CD4-positive, alpha-beta T cell treated with Interleukin-15 for 4 hours (primary cell): ENCODE results near the gene MAST3.
"Not testable (repeated sequence)": the region's sequence is repeated elsewhere in the genome, so short reads cannot be mapped to it uniquely, and the experiment has no call there.

Source experiments
- DNase-seq: peaks from one replicate; pipeline ENCODE4 v3.0.0-alpha.2; 2020; ENCODE audit warnings: low spot score

The MAST3 gene

GRCh38 chr19:18086590-18087138 is 10.9 kb upstream of the MAST3 start, which contains the start of gene IL12RB1:
IL12RB1 (minus strand) TSS chr19:18086934; CDS start chr19:18086823, 111 bp downstream.
- peak; percentile 67 for DNase-seq

DNA sequence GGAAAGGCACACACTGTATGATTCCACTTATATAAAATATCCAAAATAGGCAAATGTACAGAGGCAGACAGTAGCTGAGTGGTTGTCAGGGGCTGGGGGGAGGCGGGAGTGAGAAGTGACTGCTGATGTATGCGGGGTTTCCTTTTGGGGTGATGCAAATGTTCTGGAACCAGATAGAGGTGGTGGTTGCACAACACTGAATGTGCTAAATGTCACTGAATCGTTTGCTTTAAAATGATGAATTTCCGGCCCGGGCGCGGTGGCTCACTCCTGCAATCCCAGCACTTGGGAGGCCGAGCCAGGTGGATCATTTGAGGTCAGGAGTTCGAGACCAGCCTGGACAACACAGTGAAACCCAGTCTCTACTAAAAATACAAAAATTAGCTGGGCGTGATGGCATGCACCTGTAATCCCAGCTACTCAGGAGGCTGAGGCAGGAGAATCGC is 8.5 kb upstream of the MAST3 start:
- peak; percentile 67 for DNase-seq

- DNase-seq: no peak
These were observed 7.9 kb upstream of the MAST3 start for GRCh38 chr19:18089726-18090125.

- DNase-seq: no peak
These were observed 6.9 kb upstream of the MAST3 start for GRCh38 chr19:18090545-18091216.

DNA sequence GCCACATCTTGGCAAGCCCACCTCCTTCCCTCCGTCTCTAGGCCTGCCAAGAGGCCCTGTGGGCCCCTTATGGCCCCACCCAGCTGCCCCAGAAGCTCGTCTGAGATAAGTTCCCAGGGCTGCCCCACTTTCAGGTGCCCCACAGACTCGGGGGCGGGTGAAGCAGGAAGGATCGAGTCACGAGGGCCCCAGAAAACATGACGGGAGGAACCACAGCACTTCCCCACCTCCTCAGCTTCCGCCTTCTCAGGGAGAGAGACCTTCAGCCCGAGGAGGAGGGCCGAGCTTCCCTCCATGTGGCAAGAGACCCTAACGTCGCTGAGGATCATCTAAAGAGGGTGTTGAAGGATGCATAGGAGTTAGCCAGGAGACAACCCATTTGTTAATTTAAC is 6.4 kb upstream of the MAST3 start:
- DNase-seq: peak; percentile 80

DNA sequence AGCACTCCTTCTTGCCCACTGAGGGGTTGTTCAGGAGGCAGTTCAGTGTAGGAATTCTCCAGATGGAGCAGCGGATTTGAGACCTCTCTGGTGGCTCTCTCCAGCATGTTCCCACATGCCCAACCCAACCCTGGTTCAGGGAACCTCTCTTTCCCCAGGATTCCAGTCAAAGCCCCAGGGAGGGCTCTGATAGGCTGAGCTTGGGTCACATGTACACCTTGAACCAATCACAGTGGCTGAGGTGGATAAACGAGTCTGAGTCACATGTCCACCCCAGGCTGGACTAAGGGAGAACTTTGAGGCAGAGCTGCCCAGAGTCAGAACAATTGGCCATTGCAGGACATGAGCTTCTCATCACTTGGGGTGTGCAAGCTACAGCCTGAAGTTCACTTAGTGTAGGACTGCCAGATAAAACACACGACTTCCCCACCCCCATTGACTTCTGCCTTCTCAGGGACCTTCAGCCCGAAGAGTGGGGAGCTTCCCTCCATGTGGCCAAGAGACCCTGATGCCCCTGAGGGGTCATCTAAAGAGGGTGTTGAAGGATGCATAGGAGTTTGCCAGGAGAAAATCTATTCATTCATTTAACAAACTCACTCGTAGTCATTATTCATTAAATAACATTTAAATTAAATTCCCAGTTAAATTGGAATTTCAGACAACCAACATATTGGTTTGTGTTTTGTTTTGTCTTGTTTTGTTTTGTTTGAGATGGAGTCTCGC is 4.0 kb upstream of the MAST3 start:
- DNase-seq: no peak

GRCh38 chr19:18096258-18096657 is 1.3 kb upstream of the MAST3 start:
- DNase-seq: no peak

DNA sequence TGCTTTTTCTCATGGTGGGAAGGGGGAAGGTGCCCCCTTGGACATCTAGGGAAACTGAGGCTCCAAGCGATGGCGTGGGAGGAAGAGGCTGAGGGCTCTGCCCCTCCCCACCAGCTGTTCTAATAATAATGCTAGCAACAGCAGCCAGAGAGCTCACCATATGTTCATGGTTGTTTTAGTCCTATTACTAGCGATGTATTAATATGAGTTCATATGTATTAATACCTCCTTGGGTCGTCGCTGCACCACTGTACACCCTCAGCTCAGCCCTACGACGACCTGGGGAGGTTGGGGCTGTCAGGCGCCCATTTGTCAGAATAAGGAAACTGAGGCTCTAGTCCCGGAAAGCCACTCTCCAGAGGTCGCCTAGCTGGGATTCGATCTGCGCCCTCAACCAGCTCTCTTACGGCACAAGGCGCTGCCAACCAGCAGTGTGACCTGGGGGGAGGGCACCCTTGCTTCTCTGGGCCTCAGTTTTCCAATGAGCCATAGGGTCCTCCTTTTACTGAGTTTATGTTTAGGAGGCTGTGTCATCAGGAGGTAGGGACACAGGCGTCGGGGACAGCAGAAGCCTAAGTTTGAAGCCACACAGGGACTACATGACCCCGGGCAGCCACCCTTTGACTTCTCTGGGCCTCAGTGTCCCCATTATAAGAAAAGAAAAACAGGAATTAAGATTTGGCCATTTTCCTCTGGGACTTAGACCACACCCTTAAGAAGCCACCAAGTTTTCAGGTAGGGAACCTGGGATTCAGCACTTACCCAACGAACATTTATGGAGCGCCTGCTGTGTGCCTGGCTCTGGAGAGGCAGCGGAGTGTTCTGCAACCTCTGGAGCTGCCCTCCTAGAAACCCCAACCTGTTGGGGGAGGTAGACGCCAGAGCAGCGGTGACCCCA is 664 bp downstream of the MAST3 start:
- DNase-seq: no peak

DNA sequence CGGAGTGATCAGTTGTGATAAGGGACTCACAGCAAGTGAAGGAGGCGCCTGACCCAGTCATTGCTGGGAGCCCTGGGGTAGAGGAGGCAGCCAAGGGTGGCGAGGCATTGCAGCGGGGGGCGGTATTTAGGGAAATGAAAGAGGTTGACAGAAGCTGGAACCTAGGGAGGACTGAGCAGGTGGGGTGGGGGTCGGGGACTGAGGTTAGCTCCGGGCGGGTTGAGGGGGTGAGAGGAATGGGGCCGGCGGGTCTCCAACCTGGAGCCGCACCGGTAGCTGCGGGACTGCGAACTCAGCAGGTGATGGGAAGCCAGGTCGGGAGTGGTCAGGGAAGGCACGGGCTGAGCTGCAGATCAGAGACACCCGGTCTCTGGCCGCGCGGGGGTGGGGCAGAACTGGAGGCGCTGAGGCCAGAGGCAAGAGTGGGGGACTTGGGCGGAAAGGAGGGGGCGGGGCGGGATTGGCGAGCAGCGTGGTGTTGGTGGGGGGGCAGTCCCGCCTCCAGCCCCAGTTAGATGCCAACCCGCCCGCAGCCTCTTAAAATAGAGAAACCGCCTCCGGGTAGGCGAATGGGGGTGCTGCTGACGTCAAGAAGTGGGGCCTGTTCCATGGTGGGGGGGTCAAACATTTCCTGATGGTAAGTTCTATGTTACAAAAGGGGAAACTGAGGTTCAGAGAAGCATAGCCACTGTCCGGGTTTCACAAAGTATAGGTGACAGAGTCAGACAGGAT is 1.5 kb downstream of the MAST3 start:
- no peak for DNase-seq

GRCh38 chr19:18099623-18099995 is 2.0 kb downstream of the MAST3 start:
- DNase-seq: no peak

DNA sequence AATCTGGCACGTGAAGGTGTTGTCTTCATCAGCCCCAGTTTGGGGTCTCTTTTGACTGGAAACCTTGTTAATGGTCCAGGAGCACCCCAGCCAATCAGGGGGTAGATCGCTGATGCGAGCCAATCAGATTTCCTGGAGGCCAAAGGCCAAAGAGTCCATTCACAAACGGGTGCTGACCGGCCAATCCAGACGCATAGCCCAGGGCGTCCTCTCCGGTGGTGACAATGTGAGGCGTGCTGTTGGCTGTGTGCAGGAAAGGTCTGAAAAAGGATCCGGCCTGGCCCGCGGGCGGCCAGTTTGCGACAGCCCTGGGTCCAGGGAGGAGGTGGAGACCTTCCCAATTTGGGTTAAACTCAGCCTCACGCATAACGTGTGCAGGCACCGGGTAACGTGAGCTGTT is 3.1 kb downstream of the MAST3 start:
- DNase-seq: no peak

DNA sequence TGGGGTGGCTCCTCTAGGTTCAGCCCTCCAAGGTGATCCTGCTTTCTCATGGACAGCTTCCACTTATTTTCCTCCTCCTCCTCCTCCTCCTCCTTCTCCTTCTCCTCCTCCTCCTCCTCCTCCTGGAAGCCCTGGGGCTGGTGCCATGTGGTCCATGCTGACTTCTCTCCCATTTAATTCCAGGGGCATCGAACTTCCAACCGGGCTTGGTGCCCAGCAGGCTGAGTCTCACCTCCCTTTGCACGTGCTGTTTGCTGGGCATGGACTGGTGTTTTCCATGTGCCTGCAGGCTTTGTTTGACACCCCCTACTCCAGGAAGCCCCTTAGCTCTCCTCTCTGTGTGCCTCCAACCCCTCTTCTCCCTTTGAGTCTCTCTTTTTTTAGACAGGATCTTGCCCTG is 3.7 kb downstream of the MAST3 start:
- DNase-seq: no peak

DNA sequence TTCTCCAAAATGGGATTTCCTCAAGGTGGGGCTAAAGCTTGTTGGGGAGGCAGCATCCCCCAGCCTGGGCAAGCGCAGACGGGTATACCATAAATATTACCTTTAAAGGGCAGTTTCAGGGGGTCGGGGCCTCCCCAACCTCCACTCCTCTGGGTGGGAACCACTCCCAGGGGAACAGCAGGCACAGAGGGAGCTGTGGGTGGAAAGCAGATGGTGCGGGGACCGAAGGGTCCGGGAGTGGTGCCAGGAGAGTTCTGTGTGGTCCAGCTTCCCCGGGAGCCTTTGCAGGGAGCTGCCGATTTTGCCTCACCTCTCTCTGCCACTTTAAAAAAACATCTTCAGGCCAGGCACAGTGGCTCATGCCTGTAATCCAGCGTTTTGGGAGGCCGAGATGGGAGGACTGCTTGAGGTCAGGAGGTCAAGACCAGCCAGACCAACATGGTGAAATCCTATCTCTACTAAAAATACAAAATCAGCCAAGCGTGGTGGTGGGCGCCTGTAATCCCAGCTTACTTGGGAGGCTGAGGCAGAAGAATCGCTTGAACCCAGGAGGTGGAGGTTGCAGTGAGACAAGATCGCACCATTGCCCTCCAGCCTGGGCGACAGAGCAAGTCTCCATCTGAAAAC is 5.5 kb downstream of the MAST3 start:
- DNase-seq: no peak

GRCh38 chr19:18104793-18105131 is 7.2 kb downstream of the MAST3 start:
- DNase-seq: no peak

GRCh38 chr19:18105259-18105658 is 7.7 kb downstream of the MAST3 start:
- DNase-seq: not testable (repeated sequence)

DNA sequence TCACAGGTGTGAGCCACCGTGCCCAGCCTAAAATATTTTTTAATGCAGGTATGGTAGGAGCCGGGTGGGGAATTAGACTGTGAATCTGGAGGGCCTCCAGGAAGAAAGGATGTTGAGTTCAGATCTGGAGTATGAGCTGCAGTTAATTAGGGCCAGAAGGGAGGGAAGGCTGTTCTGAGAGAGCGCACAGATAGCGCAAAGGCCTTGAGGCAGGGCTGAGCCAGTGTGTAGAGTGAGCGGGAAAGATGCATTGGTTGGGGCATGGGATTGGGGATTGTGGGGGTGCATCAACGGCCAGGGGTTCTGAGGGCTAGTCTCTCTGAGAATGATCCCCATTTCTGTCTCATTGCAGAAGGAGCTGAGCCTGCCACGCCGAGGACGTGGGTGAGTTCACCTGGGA is 9.7 kb downstream of the MAST3 start:
- no peak for DNase-seq

- DNase-seq: no peak
These were observed 11.3 kb downstream of the MAST3 start for GRCh38 chr19:18108897-18109296.

- DNase-seq: no peak
These were observed 11.8 kb downstream of the MAST3 start for GRCh38 chr19:18109341-18109732.

GRCh38 chr19:18109733-18110608 is 12.4 kb downstream of the MAST3 start:
- DNase-seq: no peak

DNA sequence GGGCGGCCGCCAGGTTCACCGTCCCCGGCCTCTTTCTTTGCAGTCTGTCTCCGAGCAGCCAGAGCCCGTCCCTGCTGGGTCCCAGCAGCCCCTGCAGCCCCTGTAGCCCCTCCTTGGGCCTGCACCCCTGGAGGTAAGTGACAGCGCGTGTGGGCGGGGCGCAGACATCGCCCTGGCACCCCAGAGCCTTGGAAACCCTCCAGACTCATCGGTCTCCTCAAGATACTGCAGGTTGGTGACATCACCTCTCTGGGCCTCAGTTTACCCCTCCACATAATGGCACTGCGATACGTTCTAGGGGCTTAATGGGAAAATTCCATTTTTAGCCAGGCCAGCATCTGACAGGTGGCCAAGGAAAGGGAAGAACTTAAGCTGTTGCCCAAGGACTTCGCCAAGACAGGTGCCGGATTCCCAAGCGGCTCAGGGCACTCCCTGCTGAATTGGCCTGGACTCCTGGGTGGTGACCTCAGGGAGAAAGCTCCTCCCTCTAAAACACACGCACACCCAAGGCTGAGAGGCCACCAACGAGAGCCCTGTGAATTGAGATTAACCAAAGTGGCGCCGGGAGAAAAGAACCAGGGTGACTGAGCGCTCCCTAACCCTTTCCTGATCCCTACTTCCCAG is 13.1 kb downstream of the MAST3 start:
- no peak for DNase-seq
